ENCODE measurements around the gene DOP1B.
A peak's percentile ranks its signal among the peaks of the same experiment; 100 is the strongest.
"Not testable (repeated sequence)": the region's sequence is repeated elsewhere in the genome, so short reads cannot be mapped to it uniquely, and the experiment has no call there.

The DOP1B gene

GRCh38 chr21:36139791-36140190, 16.8 kb upstream of the DOP1B start:
- DNase-seq (ENCODE audit: low read depth in 2 of 2), result not testable (repeated sequence)

GRCh38 chr21:36141513-36141925, 15.1 kb upstream of the DOP1B start:
- peak; percentile 68 to 81 for DNase-seq (ENCODE audit: low read depth in 2 of 2)

- DNase-seq (ENCODE audit: low read depth in 2 of 2), result not testable (repeated sequence)
These were observed 12.4 kb upstream of the DOP1B start for GRCh38 chr21:36144233-36144632.

GRCh38 chr21:36145259-36145658, 11.4 kb upstream of the DOP1B start:
- no peak for DNase-seq (ENCODE audit: low read depth in 2 of 2)

- DNase-seq (ENCODE audit: low read depth in 2 of 2), result no peak
These were observed 8.7 kb upstream of the DOP1B start for GRCh38 chr21:36147911-36148310.

- DNase-seq (ENCODE audit: low read depth in 2 of 2), result no peak
These were observed 7.7 kb upstream of the DOP1B start for GRCh38 chr21:36148886-36149285.

GRCh38 chr21:36149788-36150711, 6.6 kb upstream of the DOP1B start:
- no peak for DNase-seq (ENCODE audit: low read depth in 2 of 2)

GRCh38 chr21:36155603-36156338, 853 bp upstream of the DOP1B start:
- no peak for DNase-seq (ENCODE audit: low read depth in 2 of 2)

- peak; percentile 100 for DNase-seq (ENCODE audit: low read depth in 2 of 2)
These were observed 247 bp upstream of the DOP1B start for GRCh38 chr21:36156339-36156814.

- no peak for DNase-seq (ENCODE audit: low read depth in 2 of 2)
These were observed 2.8 kb downstream of the DOP1B start for GRCh38 chr21:36159356-36159921.

GRCh38 chr21:36160850-36161178, 4.2 kb downstream of the DOP1B start:
- no peak for DNase-seq (ENCODE audit: low read depth in 2 of 2)

- DNase-seq (ENCODE audit: low read depth in 2 of 2), result no peak
These were observed 6.0 kb downstream of the DOP1B start for GRCh38 chr21:36162631-36163030.

- DNase-seq (ENCODE audit: low read depth in 2 of 2), result no peak
These were observed 7.4 kb downstream of the DOP1B start for GRCh38 chr21:36163750-36164741.

- no peak for DNase-seq (ENCODE audit: low read depth in 2 of 2)
These were observed 8.7 kb downstream of the DOP1B start for GRCh38 chr21:36165356-36165755.

- no peak for DNase-seq (ENCODE audit: low read depth in 2 of 2)
These were observed 10.1 kb downstream of the DOP1B start for GRCh38 chr21:36166705-36167104.

- DNase-seq (ENCODE audit: low read depth in 2 of 2), result no peak
These were observed 10.9 kb downstream of the DOP1B start for GRCh38 chr21:36167541-36167940.

- no peak for DNase-seq (ENCODE audit: low read depth in 2 of 2)
These were observed 13.0 kb downstream of the DOP1B start for GRCh38 chr21:36169470-36170128.

GRCh38 chr21:36170823-36171222, 14.2 kb downstream of the DOP1B start:
- DNase-seq (ENCODE audit: low read depth in 2 of 2), result no peak

GRCh38 chr21:36171336-36171735, 14.7 kb downstream of the DOP1B start:
- DNase-seq (ENCODE audit: low read depth in 2 of 2), result no peak

GRCh38 chr21:36171741-36172331, 15.2 kb downstream of the DOP1B start:
- no peak for DNase-seq (ENCODE audit: low read depth in 2 of 2)

All from activated CD4-positive, alpha-beta T cell treated with anti-CD3 and anti-CD28 coated beads for 24 hours (primary cell).